HEK293 (cell line): ENCODE measurements around the gene SLC39A11.

Experiments
- CTCF ChIA-PET: fragments of 350-600 bp; formaldehyde crosslinking; extraction: SDS; loops from one replicate; lab custom pipeline; 2021; ENCODE audit warnings: antibody characterized with exemption; lab: Yijun Ruan, JAX
- POLR2A ChIA-PET: fragments of 300-600 bp; formaldehyde crosslinking; extraction: SDS; loops from one replicate; lab custom pipeline; 2020; ENCODE audit warnings: antibody characterized with exemption, inconsistent platforms; lab: Yijun Ruan, JAX
- H3K27ac ChIP-seq: fragments of 200-500 bp; sonication (Bioruptor generic); 2 replicates; pipeline ENCODE4 v1.5.1; 2014; ENCODE audit warnings: low read depth, low read length, control low read depth, inconsistent platforms; ENCODE audit errors: extremely low read depth
- H3K36me3 ChIP-seq, 2 experiments: fragments of 200-500 bp in 1 of 2; sonication (Bioruptor generic) in 1 of 2; 1 replicate in 1 of 2; 2 replicates in 1 of 2; pipeline ENCODE4 v1.5.1; 2014 to 2017; ENCODE audit warnings: inconsistent platforms in 2 of 2, low read length in 2 of 2; ENCODE audit not compliant: control insufficient read depth in 2 of 2, insufficient read depth in 1 of 2
- H3K4me1 ChIP-seq: fragments of 200-500 bp; sonication (Bioruptor generic); 2 replicates; pipeline ENCODE4 v1.5.1; 2014; ENCODE audit warnings: mild to moderate bottlenecking, low read length, inconsistent platforms; ENCODE audit not compliant: control insufficient read depth, insufficient read depth
- H3K4me3 ChIP-seq: 2 replicates; pipeline ENCODE4 v1.5.1; 2011; ENCODE audit warnings: low read depth, mild to moderate bottlenecking, control low read depth, low read length, moderate library complexity
- H3K9me3 ChIP-seq: fragments of 200-500 bp; sonication (Bioruptor generic); 2 replicates; pipeline ENCODE4 v1.5.1; 2014; ENCODE audit warnings: low read depth, low read length, inconsistent platforms; ENCODE audit not compliant: control insufficient read depth, insufficient read depth
- KLF1 ChIP-seq: fragments of 450-650 bp; formaldehyde crosslinking; IDR thresholded peaks from 2 replicates; pipeline ENCODE4 v1.5.1; 2016; ENCODE audit warnings: missing biosample characterization, missing genetic modification characterization
- KLF9 ChIP-seq: fragments of 450-650 bp; formaldehyde crosslinking; IDR thresholded peaks from 2 replicates; pipeline ENCODE4 v1.5.1; 2016; ENCODE audit warnings: missing biosample characterization, missing genetic modification characterization, low read depth
- PRDM2 ChIP-seq: fragments of 450-650 bp; formaldehyde crosslinking; IDR thresholded peaks from 2 replicates; pipeline ENCODE4 v1.5.1; 2016; ENCODE audit warnings: missing biosample characterization, missing genetic modification characterization, borderline replicate concordance
- PRDM6 ChIP-seq: fragments of 450-650 bp; formaldehyde crosslinking; IDR thresholded peaks from 2 replicates; pipeline ENCODE4 v1.5.1; 2017; ENCODE audit warnings: missing biosample characterization, missing genetic modification characterization
- ZBTB1 ChIP-seq: fragments of 450-650 bp; formaldehyde crosslinking; IDR thresholded peaks from 2 replicates; pipeline ENCODE4 v1.5.1; 2016; ENCODE audit warnings: missing biosample characterization, missing genetic modification characterization
- ZNF18 ChIP-seq: fragments of 450-650 bp; formaldehyde crosslinking; IDR thresholded peaks from 2 replicates; pipeline ENCODE4 v1.5.1; 2016; ENCODE audit warnings: missing biosample characterization, missing genetic modification characterization
- ZNF350 ChIP-seq: fragments of 450-650 bp; formaldehyde crosslinking; IDR thresholded peaks from 2 replicates; pipeline ENCODE4 v1.5.0; 2017; ENCODE audit warnings: missing biosample characterization, mild to moderate bottlenecking, missing genetic modification characterization
- ZNF391 ChIP-seq: fragments of 450-650 bp; formaldehyde crosslinking; IDR thresholded peaks from 2 replicates; pipeline ENCODE4 v1.5.1; 2016; ENCODE audit warnings: low read depth, missing biosample characterization, missing genetic modification characterization, borderline replicate concordance
- ZNF530 ChIP-seq: fragments of 450-650 bp; formaldehyde crosslinking; IDR thresholded peaks from 2 replicates; pipeline ENCODE4 v1.5.1; 2016; ENCODE audit warnings: low read depth, missing biosample characterization, missing genetic modification characterization
- ZNF76 ChIP-seq: fragments of 450-650 bp; formaldehyde crosslinking; IDR thresholded peaks from 2 replicates; pipeline ENCODE4; 2016; ENCODE audit warnings: low read depth, missing biosample characterization, missing genetic modification characterization, borderline replicate concordance
- ZNF777 ChIP-seq: fragments of 450-650 bp; formaldehyde crosslinking; IDR thresholded peaks from 2 replicates; pipeline ENCODE4 v1.5.1; 2017; ENCODE audit warnings: missing biosample characterization, missing genetic modification characterization, borderline replicate concordance
- TF ChIP-seq, protein P1 (sequence below): fragments of 450-650 bp; formaldehyde crosslinking; IDR thresholded peaks from 2 replicates; pipeline ENCODE4 v1.5.1; 2016; ENCODE audit warnings: missing biosample characterization, missing genetic modification characterization
- TF ChIP-seq, protein P2 (sequence below): fragments of 450-650 bp; formaldehyde crosslinking; IDR thresholded peaks from 2 replicates; pipeline ENCODE4 v1.5.1; 2017; ENCODE audit warnings: missing biosample characterization, missing genetic modification characterization
- TF ChIP-seq, protein P3 (sequence below): fragments of 450-650 bp; formaldehyde crosslinking; optimal IDR thresholded peaks from 2 replicates; pipeline ENCODE3; 2016; ENCODE audit warnings: missing biosample characterization, mild to moderate bottlenecking, missing genetic modification characterization

SLC39A11 gene

DNA sequence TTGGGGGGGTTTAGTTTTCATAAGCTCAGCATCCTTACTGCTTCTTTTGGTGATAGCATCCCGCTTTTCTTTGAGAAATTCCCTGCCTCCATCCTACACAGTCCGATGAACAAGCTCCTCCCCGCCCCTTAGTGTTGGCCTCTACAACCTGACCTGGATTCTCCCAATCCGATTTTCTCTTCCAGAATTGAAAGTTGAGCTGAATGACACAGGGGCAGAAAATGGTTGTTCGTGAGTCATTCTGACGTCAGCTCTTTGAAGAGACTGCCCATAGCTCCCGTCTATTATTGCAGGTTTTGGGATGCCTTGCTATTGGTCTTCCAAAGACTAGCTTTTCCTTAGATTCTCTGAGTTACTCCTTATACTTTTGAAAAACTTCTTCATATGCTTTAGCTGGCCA lies 279.7 kb downstream of the SLC39A11 start (continued):
- TF ChIP-seq, protein P1, sequence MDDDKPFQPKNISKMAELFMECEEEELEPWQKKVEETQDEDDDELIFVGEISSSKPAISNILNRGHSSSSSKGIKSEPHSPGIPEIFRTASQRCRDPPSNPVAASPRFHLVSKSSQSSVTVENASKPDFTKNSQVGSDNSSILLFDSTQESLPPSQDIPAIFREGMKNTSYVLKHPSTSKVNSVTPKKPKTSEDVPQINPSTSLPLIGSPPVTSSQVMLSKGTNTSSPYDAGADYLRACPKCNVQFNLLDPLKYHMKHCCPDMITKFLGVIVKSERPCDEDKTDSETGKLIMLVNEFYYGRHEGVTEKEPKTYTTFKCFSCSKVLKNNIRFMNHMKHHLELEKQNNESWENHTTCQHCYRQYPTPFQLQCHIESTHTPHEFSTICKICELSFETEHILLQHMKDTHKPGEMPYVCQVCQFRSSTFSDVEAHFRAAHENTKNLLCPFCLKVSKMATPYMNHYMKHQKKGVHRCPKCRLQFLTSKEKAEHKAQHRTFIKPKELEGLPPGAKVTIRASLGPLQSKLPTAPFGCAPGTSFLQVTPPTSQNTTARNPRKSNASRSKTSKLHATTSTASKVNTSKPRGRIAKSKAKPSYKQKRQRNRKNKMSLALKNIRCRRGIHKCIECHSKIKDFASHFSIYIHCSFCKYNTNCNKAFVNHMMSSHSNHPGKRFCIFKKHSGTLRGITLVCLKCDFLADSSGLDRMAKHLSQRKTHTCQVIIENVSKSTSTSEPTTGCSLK = no peak
- TF ChIP-seq KLF9 (tag by site-specific recombination) = no peak

DNA sequence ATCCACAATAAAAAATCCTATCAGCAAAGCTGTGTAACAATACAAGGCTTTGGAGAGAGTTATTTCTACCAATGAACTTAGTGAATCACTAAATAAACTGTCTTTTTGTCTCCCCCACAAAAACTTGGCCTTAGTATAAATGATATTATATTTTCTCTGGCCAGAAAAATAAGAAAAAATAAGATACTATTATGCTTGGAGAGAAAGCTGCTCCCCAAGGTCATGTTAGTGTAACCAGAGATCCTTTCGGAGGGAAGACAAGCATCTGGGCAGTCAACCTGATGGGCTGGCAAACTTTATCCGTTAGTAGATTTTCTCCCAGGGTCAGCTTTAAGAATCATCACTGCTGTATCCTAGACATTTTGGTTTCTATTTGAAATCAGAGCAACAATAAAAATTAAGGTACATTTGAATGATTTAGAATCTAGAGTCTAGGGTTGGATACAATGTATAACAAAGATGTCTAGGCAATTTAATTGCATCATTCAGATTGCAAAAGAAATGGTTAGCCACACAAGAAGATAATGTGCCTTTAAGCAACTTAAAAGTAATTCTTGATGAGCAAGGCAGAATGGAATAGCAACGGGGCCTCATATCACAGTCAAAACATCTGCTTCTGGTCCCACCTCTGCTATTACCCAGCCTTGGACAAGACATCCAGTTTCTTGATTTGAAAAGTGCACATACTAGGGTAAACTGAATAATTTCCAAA lies 280.4 kb downstream of the SLC39A11 start:
- TF ChIP-seq ZNF530 (tag by site-specific recombination) (no peak), ZNF18 (tag by site-specific recombination) (no peak), ZNF76 (tag by site-specific recombination) (no peak), ZNF350 (tag by site-specific recombination) (no peak), KLF1 (no peak)
- TF ChIP-seq, protein P2, sequence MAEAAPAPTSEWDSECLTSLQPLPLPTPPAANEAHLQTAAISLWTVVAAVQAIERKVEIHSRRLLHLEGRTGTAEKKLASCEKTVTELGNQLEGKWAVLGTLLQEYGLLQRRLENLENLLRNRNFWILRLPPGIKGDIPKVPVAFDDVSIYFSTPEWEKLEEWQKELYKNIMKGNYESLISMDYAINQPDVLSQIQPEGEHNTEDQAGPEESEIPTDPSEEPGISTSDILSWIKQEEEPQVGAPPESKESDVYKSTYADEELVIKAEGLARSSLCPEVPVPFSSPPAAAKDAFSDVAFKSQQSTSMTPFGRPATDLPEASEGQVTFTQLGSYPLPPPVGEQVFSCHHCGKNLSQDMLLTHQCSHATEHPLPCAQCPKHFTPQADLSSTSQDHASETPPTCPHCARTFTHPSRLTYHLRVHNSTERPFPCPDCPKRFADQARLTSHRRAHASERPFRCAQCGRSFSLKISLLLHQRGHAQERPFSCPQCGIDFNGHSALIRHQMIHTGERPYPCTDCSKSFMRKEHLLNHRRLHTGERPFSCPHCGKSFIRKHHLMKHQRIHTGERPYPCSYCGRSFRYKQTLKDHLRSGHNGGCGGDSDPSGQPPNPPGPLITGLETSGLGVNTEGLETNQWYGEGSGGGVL (tag by site-specific recombination) = no peak
- Histone ChIP-seq H3K36me3 (no peaks in the 10 kb centered on the region), H3K9me3 (0 out of 2 replicates have a peak, but pooled peaks cover 2% of the 10 kb centered on the region), H3K4me1 (no peaks in the 10 kb centered on the region), H3K4me3 (no peak overlapping the region), H3K27ac (no peak overlapping the region)
- POLR2A ChIA-PET = no interaction called here
- CTCF ChIA-PET = interaction anchor here (0.6 to 1.1 kb wide), 3 partner anchors 86 to 1420 kb away, joined by 3 to 4 read pairs (median 3); no protein-coding TSS in a partner anchor

- ChIA-PET POLR2A (no interaction called here), CTCF (no interaction called here)
- TF ChIP-seq ZBTB1 (tag by site-specific recombination) (no peak), PRDM2 (tag by site-specific recombination) (no peak), ZNF777 (tag by site-specific recombination) (no peak), ZNF391 (tag by site-specific recombination) (no peak), PRDM6 (tag by site-specific recombination) (no peak)
- TF ChIP-seq, protein P3, sequence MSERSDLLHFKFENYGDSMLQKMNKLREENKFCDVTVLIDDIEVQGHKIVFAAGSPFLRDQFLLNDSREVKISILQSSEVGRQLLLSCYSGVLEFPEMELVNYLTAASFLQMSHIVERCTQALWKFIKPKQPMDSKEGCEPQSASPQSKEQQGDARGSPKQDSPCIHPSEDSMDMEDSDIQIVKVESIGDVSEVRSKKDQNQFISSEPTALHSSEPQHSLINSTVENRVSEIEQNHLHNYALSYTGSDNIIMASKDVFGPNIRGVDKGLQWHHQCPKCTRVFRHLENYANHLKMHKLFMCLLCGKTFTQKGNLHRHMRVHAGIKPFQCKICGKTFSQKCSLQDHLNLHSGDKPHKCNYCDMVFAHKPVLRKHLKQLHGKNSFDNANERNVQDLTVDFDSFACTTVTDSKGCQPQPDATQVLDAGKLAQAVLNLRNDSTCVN (tag by site-specific recombination) = no peak
These were observed 281.4 kb downstream of the SLC39A11 start for GRCh38 chr17:72810991-72811508.

More at GRCh38 chr17:72810991-72811508, 281.4 kb downstream of the SLC39A11 start:
- Histone ChIP-seq H3K27ac (no peak overlapping the region), H3K4me3 (no peak overlapping the region), H3K4me1 (no peaks in the 10 kb centered on the region), H3K36me3 (no peaks in the 10 kb centered on the region), H3K9me3 (0 out of 2 replicates have a peak, but pooled peaks cover 2% of the 10 kb centered on the region)
